GM19328 (cell line): Measurements from ENCODE around the gene GOSR1.
"Not testable (repeated sequence)": the region's sequence is repeated elsewhere in the genome, so short reads cannot be mapped to it uniquely, and the experiment has no call there.

ENCODE experiments used
- ATAC-seq: cut with Tn5 transposase; IDR thresholded peaks from one replicate; pipeline ENCODE4 v1.9.1; 2021; ENCODE audit warnings: mild to moderate bottlenecking, moderate library complexity; ENCODE audit not compliant: unreplicated experiment

The GOSR1 gene

DNA sequence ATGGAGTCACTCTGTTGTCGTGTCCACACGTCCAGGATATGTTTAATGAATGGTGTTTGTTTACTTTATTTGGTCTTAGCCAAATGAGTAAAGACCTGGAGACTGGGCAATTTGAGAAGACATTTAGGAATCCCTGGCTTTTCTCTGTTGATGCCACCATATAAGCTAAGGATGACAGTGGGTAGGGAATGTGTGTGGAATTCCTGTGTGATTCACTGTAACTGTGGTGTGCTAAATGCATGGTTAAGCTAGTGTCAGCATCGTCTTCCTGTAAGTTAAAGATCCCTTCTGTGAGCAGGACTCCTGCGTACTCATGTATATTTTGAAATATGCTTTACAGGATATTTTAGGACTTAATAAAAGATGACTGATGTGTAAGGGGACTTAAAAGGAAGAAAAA is 26.4 kb downstream of the GOSR1 start:
- no peak for ATAC-seq

DNA sequence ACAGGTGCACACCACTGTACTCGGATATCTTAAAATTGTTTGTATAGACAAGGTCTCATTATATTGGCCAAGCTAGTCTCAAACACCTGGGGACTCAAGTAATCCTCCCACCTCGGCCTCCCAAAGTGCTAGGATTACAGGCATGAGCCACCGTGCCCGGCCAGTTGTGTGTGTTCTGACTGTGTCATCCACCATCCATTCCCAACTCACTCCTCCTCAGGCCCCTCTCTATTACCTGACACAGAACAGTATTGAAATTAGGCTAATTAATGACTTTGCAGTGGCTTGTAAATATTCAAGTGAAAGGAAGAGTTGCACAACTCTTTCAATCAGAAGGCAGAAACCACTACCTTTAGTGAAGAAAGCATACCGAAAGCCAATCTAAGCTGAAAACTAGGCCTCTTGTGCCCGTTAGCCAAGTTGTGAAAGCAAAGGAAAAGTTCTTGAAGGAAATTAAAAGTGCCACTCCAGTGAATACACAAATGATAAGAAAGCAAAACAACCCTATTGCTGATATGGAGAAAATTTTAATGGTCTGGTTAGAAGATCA is 28.7 kb downstream of the GOSR1 start:
- ATAC-seq, result no peak

DNA sequence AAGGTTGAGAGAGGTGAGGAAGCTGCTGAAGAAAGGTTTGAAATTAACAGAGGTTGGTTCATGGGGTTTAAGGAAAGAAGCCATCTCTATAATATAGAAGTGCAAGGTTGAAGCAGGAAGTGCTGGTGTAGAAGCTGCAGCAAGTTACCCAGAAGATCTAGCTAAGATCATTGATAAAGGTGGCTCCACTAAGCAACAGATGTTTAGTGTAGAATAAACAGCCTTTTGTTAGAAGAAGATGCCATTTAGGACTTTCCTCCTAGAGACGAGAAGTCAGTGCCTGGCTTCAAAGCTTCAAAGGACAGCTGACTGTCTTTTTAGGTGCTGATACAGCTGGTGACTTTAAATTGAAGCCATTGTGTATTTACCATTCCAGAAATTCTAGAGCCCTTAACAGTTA is 29.3 kb downstream of the GOSR1 start:
- ATAC-seq, result no peak

DNA sequence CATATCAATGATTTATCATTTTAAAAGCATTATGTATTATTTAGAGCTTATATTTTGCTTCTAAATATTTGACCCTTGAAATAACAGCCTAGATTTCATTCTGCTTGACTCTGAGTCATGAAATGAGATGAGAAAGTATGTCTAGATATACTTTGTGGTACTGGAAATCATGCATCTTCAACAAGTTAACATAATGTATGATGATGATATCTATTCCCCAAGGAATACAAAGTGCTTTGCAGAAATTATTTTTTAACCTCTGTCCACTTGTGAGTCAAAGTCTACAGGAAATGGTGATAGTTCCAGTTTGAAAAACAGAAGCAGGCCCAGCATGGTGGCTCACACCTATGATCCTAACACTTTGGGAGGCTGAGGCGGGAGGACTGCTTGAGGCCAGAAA is 36.1 kb downstream of the GOSR1 start:
- ATAC-seq, result no peak

DNA sequence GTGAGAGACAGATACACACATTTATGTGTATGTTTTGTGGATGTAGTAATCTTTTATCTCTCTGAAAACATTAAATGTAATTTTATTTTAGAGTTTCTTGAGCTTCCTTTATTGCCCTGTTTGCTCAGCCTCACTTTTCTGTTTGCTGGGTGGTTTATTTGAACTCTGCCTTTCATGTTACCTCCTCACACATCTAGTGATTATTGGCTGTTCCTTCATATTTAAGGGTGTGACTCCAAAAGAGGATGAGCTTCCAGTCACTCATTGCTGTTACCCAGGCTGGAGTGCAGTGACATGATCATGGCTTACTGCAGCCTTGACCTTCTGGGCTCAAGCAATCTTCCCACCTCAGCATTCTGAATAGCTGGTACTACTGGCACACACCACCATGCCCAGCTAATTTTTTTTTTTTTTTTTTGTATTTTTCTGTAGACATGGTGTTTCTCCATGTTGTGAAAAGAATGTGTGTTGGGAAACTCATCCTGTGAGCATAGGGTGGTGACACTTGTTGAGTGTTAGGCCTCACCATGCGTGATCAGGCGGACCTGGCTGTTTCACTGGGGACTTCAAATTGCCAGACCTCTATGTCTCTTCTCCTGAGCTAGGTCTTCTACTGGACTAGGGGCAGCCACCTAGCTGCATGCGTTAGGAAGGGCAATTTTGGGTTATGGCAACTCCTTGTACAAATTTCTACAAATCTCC is 37.8 kb downstream of the GOSR1 start:
- no peak for ATAC-seq

DNA sequence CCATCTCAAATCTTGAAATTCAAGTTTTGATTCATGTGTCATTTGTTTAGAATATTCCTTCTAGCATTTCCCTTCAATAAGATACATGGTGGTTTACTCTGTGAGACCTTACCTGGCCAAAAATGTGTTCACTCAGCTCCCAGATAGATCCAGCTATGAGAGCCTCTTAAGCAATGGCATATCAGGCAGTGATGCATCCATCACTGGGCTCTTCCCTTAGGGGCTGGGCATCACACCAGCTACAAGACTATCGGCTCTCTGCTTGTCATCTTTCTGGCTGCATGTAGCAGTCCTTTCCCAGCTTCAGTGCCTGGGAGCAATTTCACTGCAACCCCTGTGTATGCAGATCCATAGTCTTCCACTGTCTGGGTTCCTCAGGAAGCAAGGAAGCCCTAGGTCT is 40.6 kb downstream of the GOSR1 start:
- ATAC-seq, result no peak

DNA sequence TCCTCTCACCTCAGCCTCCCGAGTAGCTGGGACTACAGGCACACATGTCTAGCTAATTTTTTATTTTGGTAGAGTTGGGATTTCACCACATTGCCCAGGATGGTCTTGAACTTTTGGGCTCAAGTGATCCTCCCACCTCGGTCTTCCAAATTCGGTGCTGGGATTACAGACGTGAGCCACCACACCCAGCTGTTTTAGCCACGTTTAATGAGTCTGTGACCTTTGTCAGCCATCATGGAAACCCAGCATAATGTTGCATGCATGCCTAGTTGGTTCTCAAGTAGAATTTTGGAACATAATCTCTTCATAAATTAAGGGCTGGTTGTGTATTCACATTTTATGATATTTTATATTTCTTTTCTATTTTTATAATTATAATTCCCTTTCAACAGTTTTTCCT is 42.0 kb downstream of the GOSR1 start:
- no peak for ATAC-seq

DNA sequence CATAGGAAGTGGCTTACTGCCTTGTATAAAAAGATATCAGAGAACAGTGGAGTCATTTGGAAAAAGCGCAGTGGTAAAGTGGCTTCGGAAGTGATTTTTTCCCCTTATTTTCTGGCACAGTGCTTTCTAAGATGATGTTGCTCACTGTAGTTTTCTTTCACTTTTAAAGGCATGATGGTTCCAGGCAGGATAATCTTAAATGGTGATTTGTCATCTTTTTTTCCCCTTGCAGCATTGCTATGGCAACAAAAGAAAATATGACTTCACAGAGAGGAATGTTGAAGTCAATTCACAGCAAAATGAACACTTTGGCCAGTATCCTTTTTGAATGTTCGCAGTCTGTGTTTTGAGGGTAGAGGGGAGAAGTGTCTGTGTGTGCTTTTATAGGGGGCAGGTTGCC is 42.5 kb downstream of the GOSR1 start:
- no peak for ATAC-seq

DNA sequence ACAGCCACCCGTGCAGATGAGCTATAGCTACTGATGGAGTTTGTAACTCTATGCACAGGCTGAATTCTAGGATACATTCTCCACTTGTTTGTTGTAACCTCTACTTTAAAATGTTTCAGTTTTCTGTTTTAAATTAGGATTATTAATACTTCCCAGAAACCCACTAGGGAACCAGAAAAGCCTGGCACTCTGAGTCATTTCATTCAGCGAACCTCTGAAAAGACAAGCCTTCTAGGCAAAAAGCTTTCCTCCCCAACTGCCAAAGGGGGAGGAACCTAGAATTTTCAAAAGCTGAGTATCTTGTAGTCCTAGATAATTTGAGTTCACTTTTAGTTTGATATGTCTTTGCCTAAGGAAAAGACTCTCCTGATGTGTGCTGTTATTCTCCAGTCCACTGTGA is 43.2 kb downstream of the GOSR1 start:
- no peak for ATAC-seq

DNA sequence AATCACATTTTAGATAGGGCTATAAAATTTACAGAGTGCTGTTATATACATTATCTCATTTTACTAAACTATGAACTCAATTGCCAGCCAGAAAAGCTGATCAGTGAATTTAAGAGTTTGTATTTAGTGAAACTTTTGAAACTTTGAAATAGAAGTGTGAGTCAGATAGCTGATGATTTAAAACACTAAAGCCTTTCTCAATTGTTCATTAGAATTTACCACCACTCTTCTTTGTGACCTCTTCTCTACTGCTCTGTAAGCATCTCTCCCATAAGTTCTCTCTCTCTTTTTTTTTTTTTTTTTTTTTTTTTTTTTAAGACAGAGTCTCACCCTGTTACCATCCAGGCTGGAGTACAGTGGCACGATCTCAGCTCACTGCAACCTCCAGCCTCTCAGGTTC is 43.7 kb downstream of the GOSR1 start:
- ATAC-seq, result no peak

DNA sequence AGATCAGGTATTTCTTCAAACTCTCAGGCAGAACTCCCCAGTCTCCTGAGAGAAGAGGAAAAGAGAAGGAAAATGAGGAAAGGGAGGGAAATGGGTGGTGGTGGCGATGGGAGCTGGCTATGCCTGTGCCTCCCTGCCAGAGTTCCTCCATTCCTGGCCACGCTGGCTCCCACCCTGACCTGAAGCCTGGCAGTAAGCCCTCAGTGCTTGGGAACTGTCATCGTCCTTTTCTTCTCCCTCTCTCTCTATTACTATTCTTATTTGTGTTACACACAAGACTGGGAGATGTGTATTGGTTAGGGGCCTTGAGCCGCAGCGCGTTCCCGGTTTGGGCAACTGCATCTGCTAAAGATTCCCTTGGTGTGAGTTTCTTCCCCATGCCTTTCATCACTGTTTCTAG is 44.6 kb downstream of the GOSR1 start:
- no peak for ATAC-seq

DNA sequence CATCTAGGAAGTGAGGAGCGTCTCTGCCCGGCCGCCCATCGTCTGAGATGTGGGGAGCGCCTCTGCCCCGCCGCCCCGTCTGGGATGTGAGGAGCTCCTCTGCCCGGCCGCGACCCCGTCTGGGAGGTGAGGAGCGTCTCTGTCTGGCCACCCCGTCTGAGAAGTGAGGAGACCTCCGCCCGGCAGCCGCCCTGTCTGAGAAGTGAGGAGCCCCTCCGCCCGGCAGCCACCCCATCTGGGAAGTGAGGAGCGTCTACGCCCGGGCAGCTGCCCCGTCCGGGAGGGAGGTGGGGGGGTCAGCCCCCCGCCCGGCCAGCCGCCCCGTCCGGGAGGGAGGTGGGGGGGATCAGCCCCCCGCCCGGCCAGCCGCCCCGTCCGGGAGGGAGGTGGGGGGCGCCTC is 46.0 kb downstream of the GOSR1 start:
- not testable (repeated sequence) for ATAC-seq

DNA sequence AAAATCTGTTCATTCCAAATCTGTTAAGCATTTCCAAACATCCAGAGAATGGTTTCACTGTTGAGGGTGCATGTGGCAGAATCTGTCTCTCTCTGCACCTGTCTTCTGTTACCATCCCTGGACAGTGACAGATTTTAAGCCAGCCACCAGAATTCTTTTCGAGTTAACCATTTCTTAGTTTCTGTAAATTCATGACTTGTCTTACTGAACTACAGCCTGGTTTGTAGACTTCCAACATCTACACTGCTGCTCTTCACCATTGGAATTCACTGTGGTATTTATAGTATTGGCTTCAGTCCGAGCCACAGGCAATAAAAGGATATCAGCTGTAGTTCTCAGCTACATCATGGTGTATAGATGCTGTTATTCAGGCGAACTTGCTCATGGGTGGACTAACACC is 47.6 kb downstream of the GOSR1 start:
- ATAC-seq, result no peak

DNA sequence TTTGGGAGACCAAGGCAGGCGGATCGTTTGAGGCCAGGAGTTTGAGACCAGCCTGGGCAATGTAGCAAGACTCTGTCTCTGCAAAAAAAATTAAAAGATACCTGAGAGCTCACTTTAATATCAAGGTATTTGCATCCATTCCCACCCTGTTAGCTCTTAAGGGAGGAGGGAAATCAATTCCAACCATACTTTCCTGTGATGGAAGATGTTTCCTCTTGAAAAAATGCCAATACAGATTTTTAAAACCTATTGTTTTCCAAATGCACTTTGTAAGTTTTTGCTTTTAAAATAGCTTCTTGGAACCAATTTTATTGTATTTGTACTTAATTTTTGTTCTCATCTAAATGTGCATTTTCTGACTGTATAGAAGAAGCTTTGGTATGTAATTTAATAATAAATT is 49.2 kb downstream of the GOSR1 start:
- ATAC-seq, result no peak

DNA sequence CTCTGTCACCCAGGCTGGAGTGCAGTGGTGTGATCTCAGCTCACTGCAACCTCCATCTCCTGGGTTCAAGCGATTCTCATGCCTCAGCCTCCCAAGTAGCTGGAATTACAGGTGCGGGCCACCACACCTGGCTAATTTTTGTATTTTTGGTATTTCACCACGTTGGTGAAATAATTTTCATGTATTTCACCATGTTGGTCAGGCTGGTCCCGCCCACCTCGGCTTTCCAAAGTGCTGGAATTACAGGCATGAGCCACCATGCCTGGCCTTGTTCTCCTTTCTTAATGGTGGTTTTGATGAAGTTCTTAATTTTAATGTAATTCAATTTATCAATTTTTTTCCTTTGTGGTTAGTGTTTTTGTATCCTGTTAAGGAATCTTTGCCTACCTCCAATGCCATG is 51.5 kb downstream of the GOSR1 start:
- not testable (repeated sequence) for ATAC-seq

DNA sequence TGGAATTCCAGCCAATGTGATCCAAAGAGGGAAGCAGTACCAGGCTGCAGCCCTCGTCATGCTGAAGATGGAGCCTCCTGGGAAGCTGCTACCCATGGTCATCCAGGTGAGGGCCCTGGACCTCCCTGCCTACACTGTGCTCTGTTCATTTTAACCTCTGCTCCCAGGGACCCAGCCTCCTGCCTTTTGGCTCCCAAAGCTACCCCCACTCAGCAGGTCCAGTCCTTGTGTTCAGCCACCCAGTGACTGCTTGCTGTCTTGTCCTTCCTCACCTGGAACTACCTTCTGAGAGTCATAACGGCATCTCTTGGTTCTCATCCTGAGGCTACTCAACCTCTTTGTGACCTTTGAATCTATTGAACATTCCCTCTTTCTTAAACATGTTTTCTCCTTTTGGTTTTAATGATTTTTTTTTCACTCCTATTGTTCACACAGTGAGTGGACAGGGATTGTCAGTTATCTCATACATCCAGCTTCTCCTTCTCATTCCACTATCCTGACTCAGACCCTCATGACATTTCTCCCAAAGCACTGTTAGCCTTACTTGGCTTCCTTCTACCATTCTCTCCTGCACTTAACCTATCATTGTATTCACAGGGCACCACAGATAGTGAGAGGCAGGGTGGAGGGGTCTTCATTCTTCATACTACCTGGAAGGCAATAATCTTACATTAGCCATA is 53.3 kb downstream of the GOSR1 start:
- no peak for ATAC-seq

DNA sequence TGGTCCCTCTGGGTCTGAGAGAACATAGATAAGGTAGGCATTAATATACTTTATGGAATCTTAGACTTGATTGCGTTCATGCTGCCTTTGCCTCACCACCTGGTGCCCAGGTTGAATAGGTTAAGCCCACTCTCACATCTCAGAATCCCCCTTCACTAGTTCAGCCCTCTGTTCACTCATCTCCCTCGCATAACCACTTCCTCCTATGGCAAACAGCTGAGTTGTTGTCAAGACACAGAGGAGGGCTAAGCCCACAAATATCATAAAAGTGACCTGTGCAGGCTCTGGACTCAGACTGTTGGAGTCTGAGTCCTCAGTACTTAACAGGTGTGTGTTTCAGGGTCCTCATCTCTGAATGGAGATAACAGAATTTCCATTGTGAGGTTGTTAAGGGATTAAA is 55.7 kb downstream of the GOSR1 start:
- no peak for ATAC-seq

DNA sequence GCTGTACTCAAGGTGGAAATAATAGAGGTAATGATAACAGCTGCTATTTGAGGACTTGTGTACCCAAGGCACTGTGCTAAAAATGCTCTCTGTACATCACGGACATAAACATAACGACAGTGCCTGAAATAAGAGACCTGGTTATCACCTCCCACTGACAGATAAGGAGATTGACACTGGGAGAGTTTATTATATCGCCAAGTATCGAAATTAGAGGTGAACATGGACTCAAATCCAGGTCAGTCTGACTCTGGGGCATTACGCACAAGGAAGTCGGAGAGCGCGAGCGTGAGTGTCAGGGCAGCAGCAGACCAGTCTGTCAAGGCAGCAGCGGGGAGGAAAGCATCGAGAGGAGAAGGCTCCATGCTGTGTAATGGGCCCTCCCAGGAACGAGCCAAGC is 57.1 kb downstream of the GOSR1 start:
- no peak for ATAC-seq

DNA sequence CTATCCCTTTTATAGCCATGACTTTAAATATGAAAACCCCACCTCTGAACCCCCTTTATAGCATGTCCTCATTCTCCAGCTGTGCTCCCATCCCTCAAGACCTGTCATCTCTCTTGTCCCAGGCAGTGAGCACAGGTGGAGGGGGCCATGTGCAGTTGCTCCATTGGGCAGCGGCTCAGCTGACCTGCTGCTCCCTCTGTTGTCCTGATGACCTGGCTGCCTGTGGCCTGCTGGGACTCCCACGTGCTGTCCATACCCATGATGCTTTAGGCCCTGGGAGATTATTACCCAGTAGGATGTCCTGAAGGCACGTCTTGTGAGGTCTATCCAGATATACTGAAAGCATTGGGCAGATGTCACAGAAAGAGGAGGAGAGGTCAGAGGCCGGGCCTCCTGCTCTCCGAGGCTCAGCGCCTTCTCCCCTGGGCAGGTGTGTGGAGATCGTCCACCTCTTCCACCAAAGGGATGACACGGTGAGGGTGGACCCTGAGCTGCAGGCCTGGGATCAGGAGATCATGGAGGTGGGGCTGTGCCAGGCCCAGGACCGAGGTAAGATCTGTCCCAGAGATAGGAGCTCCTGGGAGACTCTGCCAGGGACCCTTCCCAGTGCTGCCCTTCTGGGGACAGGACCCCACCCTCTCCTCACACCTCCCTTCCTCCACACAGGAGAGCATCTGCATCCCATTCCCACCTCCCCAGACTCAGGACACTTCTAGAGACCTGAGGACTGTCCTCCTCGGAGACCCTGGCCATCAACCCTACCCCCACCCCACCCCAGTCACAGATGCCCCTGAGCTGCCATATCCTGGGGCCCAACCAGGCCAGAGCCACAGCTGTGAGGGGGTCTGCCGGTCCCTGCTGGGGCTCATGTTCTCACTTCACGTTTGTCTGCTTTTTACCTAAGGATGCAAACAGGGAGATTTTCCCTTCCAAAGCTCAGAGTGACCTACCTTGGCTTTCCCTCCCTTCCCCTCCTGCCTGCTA is 58.0 kb downstream of the GOSR1 start:
- no peak for ATAC-seq

DNA sequence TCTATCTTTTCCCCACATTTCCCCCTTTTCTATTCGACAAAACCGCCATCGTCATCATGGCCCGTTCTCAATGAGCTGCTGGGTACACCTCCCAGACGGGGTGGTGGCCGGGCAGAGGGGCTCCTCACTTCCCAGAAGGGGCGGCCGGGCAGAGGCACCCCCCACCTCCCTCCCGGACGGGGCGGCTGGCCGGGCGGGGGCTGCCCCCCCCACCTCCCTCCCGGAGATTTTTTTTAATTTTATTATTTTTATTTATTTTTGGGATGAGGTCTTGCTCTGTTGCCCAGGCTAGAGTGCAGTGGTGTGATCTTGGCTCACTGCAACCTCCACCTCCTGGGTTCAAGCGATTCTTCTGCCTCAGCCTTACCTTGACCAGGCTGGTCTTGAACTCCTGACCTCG is 59.6 kb downstream of the GOSR1 start:
- not testable (repeated sequence) for ATAC-seq

DNA sequence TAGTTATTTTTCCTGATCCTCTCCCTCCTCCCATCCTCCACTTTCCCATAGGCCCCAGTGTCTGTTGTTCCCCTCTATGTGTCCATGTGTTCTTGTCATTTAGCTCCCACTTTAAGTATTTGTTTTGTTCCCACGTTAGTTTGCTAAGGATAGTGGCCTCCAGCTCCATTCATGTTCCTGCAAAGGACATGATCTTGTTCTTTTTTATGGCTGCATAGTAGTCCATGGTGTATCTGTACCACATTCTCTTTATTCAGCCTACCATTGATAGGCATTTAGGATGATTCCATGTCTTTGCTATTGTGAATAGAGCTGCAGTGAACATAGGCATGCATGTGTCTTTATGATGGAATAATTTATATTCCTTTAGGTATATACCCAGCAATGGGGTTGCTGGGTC is 60.5 kb downstream of the GOSR1 start:
- not testable (repeated sequence) for ATAC-seq
